A549 (cell line): ENCODE data around the gene RPS25.

ENCODE experiments used
- FOXS1 ChIP-seq: fragments of 250-450 bp; sonication (Bioruptor Pico); IDR thresholded peaks from 2 replicates; pipeline ENCODE4 v1.5.0; 2020; ENCODE audit warnings: mild to moderate bottlenecking, moderate library complexity
- HOXB13 ChIP-seq: fragments of 250-450 bp; sonication (Bioruptor Pico); IDR thresholded peaks from 2 replicates; pipeline ENCODE4 v1.5.0; 2020; ENCODE audit warnings: low read depth, mild to moderate bottlenecking, moderate library complexity
- NFE2L2 ChIP-seq: fragments of 150-350 bp; conservative IDR thresholded peaks from 2 replicates; pipeline ENCODE4 v1.6.1; 2014; ENCODE audit warnings: low read length
- POLR2A ChIP-seq: IDR thresholded peaks from 2 replicates; pipeline ENCODE4 v1.6.1; 2012; ENCODE audit warnings: mild to moderate bottlenecking, low read length
- TF ChIP-seq, protein P1 (sequence below): IDR thresholded peaks from 2 replicates; pipeline ENCODE4 v1.6.1; 2012; ENCODE audit warnings: low read depth, borderline replicate concordance
- TF ChIP-seq, protein P2 (sequence below): fragments of >200 bp; sonication (Bioruptor Twin); formaldehyde crosslinking; IDR thresholded peaks from 3 replicates; pipeline ENCODE4 v1.5.1; 2016

DNA sequence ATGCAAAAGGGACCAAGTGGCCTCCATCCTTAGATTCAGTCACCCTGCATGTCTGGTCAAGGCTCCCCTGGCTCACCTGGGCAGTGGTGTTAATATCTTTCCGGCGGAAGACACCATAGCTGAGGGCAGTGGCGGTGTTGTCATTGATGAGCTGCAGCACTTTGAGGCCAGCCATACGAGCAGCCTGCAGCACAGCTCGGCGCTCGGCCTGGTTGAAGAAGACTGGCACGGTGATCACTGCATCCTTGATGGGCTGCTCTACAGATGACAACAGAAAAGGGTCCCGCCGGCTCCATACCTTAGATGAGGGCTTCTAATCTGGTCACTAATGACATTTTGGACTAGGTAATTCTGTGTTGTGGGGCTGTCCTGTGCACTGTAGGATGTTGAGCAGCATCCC is 36.3 kb upstream of the RPS25 start:
- TF ChIP-seq, protein P1, sequence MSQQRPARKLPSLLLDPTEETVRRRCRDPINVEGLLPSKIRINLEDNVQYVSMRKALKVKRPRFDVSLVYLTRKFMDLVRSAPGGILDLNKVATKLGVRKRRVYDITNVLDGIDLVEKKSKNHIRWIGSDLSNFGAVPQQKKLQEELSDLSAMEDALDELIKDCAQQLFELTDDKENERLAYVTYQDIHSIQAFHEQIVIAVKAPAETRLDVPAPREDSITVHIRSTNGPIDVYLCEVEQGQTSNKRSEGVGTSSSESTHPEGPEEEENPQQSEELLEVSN = no peak
- TF ChIP-seq POLR2A (no peak), NFE2L2 (no peak), HOXB13 (CRISPR knock-in tag) (no peak), FOXS1 (CRISPR knock-in tag) (no peak)
- TF ChIP-seq, protein P2, sequence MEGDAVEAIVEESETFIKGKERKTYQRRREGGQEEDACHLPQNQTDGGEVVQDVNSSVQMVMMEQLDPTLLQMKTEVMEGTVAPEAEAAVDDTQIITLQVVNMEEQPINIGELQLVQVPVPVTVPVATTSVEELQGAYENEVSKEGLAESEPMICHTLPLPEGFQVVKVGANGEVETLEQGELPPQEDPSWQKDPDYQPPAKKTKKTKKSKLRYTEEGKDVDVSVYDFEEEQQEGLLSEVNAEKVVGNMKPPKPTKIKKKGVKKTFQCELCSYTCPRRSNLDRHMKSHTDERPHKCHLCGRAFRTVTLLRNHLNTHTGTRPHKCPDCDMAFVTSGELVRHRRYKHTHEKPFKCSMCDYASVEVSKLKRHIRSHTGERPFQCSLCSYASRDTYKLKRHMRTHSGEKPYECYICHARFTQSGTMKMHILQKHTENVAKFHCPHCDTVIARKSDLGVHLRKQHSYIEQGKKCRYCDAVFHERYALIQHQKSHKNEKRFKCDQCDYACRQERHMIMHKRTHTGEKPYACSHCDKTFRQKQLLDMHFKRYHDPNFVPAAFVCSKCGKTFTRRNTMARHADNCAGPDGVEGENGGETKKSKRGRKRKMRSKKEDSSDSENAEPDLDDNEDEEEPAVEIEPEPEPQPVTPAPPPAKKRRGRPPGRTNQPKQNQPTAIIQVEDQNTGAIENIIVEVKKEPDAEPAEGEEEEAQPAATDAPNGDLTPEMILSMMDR = no peak
